Measurements from ENCODE around the gene BRD3OS.

Gene BRD3OS

DNA sequence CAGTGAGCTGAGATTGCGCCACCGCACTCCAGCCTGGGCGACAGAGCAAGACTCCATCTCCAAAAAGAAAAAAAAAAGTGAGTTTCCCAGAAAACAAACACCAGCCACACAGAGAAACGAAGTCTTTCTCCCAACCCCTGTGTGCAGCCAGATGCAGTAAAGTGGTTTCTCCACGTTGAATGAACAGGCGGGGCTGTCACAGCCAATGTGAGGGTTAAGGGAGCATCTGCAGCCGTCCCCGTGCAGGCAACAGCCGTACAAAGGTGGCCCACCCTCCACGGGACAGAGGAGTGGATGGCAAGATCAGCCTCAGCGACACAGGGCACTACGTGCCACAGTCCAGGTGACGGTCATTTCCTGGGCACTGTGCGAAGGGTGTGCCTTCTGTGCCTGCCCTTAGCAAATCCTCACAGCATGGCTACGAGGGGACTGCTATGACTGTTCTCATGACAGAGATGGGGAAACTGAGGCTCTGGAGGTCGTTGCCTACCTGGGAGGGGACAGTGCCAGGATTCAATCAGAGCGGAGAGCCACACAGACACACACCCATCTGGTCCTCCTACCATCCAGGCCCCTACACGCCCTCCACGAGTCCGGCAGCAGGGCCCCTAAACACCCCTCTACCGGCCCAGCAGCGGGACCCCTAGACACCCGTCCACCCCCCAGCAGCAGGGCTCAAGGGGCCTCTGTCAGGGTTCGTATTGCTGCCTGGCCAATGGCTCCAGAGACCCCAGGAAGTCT, 35.5 kb upstream of the BRD3OS start:
- DNase-seq, result no peak

DNA sequence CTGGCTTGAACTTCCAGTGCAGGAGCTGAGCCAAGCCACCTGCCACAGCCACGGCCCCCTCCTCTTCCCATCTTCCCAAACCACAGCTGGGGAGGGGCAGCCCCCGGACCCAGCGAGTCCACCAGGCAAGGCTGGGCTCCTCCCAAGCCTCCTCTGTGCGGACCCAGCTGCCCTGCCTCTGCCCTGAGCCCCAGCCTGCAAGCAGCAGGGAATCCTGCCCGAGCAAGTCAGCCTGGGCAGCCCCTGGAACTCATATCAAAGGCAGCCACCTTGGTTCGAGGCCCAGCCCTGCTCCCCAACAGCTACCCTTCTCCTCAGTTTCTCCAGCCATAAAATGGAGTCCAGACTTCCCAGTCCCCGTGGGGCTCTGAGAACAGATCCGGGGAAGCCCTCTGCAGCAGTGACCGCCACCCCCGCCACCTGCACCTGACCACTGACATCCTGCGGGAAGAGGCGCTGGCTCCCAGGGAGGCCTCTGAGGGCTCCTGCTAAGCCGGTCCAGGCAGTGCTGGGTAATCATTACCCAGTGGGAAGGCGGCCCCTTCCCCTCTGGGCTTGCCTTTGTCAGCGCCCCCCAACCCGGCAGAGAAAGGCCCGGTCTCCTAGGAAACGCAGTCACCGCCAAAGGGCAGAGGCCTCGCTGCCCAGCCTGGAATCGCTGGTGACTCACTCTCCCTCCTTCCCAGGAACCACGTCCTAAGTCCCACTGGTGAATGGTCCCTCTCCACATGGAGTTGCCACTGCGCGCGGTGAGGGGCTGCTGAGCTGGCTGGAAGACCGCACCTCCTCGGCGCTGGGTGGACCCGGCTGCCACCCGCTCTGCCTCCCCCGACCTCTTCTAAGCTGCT, 34.7 kb upstream of the BRD3OS start:
- no peak for DNase-seq

DNA sequence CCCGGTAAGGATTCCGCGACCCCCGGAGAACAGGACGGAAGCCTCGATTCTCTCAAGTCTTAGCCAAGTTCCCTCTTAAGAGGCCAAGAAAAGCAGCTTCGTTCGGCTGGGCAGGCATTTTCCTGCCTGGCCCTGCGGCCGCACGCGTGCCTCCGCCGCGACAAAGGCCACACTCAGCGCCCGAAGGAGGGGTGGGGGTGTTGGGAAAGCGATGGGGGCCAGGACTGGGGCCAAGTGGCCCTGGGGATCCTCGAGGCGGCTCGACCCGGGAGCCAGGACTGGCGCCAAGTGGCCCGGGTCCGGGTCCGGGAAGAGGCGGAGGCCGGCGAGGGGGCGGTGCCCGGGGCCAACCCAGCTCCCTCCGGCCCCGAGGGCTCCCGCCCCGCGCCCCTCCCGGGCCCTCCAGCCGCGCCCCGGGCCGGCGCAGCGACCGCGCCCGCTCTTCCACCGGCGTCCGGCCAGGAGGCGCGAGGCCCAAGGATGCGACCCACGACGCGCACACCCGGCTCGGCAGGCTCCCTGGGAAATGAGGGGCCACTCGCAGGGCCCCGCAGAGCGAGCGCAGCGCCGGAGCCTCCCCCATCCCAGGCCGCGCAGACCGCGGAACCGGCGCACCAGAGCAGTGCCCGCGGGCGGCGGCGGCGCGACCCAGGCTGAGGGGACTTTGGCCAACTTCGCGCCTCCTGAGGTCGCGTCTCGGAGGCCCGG, 33.9 kb upstream of the BRD3OS start:
- no peak for DNase-seq

DNA sequence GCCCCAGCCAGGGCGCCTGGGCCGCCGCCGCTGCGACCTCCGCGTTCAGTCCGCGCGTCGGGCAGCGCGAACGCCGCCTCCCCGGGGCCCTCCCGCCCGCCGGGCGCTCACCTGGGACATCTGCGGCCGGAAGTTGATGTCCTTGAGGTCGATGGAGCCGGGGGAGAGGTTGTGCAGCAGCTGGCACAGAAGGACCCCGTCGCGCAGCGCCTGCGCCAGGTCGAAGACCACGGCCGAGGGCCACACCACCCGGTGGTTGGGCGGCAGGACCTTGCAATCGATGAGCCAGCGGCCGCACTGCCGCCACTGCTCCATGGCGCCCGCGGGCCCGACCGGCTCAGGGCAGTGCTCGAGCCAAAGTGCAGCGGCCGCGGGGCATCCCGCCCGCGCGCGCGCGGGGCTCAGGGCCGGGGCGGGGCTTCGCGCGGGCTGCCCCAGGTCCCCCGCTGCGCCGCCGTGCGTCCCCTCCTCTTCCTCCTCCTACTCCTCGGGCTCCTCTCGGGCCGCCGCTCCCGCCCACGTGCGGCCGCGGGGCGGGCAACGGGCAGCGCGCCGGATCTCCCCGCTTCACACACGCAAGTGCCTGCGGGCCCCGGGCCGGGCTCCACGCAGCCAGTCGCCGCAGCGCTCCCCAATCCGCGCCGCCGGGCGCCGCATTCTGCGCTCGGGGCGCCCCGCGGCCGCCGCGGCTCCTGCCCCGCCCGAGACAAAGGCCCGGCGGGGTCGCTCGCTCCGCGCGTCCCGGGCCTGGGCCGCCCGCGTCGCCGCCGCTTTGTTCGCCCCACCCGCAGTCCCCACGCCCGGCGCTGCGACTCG, 33.1 kb upstream of the BRD3OS start, which contains the start of gene VAV2:
Gene VAV2 (minus strand): TSS at position 361 of the 816 bp plus-strand sequence. CDS start 46 bp downstream, at position 315.
- DNase-seq, result peak; percentile 46

DNA sequence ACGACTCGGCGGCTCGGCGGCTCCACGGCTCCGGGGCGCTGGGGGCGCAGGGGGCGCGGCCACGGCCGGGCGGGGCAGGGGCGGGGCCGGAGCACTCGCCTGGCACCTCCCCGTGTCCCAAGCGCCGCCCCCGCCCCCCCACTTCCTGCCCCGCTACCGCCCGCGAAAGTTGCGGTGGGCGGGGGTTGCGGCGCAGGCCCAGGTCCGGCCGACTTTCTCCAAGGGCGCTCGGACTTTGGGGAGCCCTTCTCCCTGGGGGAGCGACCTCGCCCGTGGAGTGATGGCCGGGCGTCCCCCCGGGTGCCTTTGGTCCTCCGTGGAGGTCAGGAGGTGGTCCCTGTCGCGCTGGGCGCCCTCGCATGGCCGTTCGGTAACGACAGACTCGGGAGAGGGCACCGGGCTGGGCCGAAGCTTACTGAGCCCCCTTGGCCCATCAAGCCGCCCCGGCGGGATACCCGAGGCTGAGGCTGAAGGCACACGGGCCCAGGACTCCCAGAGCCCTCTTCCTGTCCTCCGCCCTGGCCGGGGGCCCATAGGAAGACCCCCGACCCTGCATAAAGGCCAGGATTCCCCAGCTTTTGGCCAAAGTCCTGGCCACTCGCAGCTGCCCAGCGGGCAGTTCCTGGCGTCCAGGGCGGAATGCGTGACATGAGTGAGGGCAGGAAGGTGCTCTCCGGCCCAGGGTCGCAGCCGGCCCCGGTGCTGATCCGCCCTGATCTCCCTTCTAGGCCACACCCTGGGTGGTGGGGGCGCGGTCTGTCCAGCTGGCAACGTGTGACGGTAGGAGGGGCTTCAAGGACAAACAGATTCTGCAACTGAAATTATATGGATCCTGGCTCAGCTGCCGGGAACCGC, 32.3 kb upstream of the BRD3OS start:
- DNase-seq, result peak; percentile 78

DNA sequence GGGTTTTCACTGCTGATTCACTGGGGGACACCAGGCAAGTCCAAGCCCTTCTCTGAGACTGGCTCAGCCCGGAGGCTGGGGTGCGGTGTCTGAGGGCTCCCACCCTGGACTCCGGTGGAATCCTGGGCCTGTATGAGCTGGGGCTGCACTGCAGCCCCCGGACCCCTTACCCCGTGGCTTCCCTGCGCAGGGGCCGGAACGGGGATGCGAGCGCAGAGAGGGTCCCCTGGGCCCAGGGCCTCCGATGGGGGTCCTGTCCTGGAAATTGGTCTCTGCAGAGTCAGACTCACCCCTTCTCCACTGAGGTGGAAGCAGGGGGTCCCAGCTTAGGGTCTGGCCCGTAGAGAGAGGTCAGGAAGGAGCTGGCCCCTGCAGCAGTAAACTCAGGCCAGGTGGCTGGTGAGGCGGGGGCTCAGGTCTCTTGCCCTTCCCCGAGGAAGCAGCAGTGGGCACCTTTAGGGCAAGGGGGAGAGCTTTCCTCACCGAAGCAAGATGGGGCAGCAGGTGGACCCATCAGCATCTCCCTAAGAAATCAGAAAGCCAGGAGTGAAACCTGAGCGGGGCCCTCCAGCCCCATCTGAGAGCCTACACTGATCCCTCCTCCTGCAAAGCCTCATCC, 31.5 kb upstream of the BRD3OS start:
- no peak for DNase-seq

DNA sequence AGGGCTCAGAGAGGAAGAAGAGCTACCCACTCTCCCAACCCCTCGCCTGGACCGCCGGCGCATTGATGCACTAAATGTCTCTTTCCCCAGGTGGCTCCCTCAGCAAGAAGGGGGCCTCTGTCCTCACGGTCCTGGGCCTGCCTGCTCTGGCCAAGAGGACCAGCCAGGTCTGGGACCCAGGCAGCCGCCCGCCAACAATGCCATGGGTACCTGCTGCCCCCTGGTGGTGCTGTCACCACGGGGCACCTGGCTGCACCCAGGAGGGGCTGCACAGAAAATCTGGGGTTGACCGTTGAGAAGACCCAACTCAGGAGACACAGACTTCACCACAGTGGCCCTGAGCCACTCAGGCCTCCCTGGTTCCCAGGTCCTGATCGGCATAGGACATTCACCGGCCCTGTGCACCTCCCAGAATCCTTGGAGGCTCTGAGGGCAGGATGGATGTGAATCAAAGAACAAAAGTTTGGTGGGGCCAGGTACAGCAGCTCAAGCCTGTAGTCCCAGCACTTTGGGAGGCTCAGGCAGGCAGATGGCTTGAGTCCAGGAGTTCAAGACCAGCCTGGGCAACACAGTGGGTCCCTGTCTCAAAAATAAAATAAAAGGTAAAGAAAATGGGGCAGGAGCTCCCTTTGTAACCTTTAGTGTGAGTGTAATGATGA, 30.8 kb upstream of the BRD3OS start:
- peak; percentile 79 for DNase-seq

DNA sequence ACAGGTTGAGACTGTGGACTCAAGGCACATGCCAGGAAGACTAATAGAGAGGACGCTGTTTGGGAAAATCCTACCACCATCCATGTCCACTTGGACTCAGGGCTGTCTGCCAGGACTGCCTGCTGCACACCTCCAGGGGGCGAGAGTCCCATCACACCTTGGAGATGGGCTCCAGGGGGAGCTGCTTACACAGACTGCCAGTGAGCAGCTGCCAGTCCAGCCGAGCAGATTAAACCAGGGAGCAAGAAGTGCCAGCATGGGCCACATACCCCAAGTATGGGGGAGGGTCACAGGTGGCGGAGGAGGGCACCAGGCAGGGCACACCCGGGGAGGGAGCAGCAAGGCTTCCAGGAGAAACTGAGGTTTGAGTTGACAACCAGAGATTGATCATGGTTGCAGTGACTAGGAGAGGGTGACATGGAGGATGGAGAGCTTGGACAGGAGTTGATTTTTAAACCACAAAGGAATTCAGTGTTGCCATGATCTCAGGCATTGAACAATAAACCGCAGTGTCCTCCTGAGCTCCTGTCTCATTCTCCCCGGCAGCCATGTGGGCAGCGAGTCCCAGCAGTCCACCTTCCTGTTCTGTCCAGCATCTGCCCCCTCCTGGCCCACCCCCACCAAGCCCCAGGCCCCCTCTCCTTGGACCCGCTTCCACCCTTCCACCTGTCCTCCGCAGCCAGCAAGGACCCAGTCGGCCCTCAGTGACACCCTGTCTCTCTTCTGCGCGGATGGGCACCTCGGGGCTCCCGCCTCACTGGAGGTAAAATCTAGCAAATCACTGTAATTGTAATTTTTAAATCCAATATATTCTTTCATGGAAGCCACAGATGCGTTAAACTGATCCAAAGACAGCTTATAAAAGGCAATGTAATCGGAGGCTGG, 30.0 kb upstream of the BRD3OS start:
- no peak for DNase-seq

DNA sequence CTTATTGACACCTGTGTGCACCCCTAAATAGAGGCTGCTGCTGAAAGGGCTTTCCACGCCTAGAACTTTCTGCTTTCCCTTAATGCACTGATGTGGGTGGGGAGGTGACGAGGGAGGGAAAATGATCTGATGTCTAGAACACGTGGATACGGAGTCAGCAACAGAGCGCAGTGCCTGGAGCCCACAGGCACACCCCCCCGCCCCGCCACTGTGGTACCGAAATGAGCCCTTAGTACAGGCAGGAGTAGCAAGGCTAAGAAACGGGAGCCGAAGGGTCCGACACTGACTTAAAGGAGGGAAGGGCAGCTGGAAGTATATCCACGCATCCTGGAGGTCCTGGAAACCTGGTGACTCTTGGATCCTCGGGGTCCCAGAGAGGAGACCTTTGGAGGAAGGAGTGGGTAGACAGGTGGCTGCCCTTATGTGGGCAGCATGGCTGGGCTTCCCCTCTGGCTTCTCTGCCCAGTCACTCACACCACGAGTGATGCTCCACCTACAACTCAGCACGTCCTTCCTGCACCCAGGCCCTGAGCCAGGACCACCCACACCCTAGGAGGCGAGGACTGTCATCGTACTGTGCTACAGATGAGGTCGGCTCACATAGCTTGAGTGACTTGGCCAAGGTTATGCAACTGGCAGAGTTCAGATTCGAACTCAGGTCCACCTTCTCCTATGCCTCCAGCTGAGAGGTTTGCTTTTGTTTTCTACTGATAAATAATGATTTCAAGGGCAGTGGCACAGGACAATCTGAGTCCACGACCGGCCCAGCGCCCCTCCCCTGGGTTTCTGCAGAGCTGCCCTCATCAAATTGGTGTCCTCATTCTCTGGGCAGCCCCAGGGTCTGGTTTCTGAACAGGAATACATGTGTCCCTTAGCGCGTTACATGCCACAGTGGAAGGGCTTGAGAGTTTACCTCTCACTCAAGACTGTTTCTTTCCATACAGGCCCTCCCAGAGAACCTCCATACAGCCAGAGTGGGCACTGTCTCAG, 28.5 kb upstream of the BRD3OS start:
- no peak for DNase-seq

DNA sequence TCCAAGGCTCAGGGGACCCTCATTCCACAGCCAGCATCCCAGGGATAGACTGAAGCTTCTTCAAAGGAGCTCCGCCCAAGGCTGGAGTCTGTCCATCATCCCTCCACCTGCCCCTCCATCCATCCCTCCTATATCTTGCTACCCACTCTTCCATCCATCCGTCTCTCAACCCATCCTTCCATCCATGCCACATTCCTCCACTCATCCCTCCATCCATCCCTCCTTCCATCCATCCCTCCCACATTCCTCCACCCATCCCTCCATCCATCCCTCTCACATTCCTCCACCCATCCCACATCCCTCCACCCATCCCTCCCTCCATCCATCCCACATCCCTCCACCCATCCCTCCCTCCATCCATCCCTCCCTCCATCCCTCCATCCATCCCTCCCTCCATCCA, 27.7 kb upstream of the BRD3OS start:
- DNase-seq, result no peak

DNA sequence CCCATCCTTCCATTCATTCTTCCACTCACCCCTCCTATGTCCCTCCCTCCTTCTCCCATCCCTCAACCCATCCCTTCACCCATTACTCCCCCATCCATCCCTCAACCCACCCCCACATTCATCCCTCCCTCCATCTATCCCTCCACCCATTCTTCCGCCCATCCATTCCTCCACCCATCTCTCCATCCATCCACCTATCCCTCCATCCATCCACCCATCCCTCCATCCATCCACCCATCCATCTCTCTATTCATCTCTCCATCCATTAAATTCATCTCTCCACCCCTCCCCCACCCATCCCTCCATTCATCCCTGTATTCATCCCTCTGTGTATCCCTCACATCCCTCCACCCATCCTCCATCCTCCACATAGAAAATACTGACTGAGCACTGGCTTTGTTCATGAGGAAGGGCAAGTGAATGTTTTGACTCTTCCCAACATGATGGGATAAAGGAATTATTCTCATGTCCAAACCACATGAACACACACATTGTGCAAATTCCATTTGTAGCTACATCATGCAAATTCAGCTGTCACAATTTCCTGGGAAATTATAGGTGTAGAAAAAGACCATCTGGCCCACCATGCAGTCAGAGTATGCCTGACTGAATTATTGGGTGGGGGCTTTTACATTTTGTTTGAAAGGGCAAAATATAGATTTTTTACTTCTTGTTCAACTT, 26.2 kb upstream of the BRD3OS start:
- no peak for DNase-seq

DNA sequence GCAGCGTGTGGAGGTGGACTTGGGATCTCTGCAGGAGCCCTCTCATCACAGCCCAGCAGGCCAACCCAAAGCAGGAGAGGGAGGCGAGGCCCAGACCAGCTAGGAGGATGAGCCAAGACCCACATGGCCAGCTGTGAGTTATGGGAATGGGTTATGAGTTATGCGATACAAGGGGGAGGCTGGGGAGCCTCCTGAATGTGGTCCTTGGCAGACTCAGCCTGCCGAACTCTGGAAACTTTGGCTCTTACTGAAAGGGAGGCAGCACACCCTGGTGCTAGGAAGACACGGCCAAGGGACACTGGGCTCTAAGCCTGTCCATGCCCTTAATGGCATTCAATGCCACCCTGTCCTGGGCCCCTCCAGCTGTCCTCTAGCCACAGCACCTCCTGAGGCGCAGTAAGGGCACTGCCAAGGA, 25.4 kb upstream of the BRD3OS start:
- DNase-seq, result no peak

DNA sequence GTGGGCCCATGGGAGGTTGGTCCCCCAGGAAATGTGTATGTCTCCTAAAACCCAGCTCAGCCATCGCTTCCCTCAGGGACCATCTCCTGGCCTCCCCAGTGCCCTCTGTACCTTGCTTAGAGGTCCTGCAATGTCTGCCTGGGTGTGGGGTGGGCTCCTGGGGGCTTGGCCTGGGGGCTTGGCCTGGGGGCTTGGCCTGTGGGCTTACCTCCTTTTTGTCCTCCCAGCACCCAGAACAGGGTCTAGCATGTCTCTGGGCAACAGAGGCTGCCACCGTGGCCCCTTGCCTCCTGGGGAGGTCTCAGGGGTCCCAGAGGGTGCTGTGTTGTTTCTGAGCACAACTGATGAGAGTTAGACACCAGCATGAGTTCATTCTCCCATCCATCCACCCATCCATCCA, 22.5 kb upstream of the BRD3OS start:
- DNase-seq, result no peak

DNA sequence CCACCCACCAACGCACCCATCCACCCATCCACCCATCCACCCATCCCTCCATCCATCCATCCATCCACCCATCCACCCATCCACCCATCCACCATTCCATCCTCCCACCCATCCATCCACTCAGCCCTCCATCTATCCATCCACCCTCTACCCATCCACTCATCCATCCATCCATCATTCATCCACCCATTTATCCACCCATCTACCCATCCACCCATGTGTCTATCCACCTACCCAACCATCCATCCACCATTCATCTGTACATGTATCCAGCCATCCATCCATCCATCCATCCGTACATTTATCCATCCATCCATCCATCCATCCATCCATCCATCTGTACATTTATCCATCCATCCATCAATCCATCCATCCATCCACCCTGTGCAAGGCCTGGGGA, 22.0 kb upstream of the BRD3OS start:
- DNase-seq, result no peak

DNA sequence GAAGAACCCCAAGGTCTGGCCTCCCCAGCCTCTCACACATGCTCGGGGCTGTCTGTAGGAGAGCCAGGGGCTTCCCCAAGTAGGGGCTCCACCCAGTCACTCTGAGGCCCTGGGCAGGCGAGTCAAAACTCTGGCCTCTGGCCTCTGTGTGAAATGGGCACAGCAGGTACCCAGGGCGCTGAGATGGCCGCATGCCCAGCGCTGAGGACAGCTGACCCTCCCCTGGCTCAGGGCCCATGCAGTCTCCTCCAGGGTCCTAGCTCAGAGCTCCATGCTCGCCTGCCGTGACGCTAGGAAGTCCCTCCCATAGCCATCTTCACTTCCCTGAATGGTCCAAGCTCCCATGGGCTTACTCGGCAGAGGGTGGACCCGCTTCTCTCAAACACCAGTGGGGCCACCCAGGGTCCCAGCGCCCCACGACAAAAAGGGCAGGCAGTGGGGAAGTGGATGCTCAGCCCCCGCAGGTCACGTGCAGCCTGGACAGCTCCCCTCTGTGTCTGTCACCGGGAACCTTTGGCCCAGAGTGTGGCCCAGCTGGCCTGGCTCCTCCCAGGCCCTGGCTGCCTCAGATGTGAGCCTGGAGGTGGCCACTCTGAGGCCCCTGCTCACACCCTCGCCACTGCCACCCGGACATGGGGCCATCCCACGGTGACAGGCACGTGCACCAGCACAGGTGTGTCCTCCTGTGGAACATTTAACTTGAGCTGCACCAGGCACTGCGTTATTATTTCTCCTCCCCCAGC, 21.0 kb upstream of the BRD3OS start:
- DNase-seq, result no peak

DNA sequence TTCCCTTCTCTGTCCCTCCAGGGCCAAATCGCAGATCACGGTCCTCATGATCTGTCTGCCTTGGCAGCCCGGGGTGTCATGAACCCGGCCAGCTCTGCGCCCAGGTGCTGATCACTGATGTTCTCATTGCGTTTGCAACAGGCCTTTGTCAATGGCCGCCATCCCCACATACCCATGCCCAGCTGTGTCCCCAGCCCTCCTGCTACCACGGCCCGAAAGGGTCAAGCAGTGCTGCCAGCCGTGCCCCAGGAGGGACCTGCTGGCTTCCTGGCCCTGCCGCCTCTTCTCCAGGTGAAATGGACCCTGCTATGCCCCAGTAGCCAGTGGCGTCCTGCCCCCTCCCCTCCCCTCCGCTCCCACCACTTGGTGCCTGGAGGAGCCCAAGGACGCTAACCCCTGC, 20.4 kb upstream of the BRD3OS start:
- DNase-seq, result no peak

DNA sequence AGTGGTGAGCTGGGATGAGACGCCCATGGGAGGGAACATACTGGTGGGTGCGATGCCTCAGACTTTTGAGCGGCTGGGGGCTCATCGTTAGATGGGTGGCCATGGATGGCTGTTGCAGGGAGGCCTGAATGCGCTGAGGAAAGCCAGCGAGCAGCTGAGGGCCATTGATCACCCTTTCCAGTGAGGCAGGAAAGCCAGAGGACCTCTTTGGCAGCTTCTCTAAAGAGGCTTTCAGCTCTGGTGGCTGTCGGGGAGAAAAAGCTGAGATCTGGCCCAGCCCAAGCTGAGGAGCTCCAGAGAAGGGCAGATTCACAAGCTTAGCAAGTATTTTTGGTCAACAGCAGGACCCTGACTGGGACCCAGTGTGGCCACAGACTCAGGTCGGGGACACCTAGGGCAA, 19.9 kb upstream of the BRD3OS start:
- DNase-seq, result no peak

Measured in stimulated activated CD4-positive, alpha-beta T cell treated with anti-CD3 and anti-CD28 coated beads, Interleukin-4, amount 100 ng/mL, for 1 hour (primary cell).